Stimulated activated CD4-positive, alpha-beta T cell treated with anti-CD3 and anti-CD28 coated beads, Interleukin-1b, Interleukin-23, amount 100 ng/mL, for 4 hours (primary cell): ENCODE measurements around the gene PPARA.

Experiments used
- DNase-seq, 2 donors: peaks; one replicate each; pipeline ENCODE4 v3.0.0-alpha.2; 2020; ENCODE audit warnings: low read depth in 2 of 2

The PPARA gene

GRCh38 chr22:46272762-46273431 lies 122.6 kb downstream of the PPARA start:
- no peak for DNase-seq

GRCh38 chr22:46273432-46274148 lies 123.3 kb downstream of the PPARA start:
- DNase-seq: no peak

GRCh38 chr22:46274381-46274780 lies 124.1 kb downstream of the PPARA start:
- DNase-seq: no peak

- no peak for DNase-seq
Measured at GRCh38 chr22:46275455-46276122, 125.3 kb downstream of the PPARA start.

GRCh38 chr22:46276563-46276962 lies 126.2 kb downstream of the PPARA start:
- no peak for DNase-seq

GRCh38 chr22:46278656-46279645 lies 128.6 kb downstream of the PPARA start:
- no peak for DNase-seq

GRCh38 chr22:46280063-46280817 lies 129.9 kb downstream of the PPARA start:
- DNase-seq: no peak

GRCh38 chr22:46280999-46281623 lies 130.8 kb downstream of the PPARA start:
- DNase-seq: no peak

GRCh38 chr22:46281866-46282678 lies 131.7 kb downstream of the PPARA start:
- DNase-seq: no peak

GRCh38 chr22:46286006-46286405 lies 135.7 kb downstream of the PPARA start:
- no peak for DNase-seq

GRCh38 chr22:46286941-46287872 lies 136.9 kb downstream of the PPARA start:
- DNase-seq: no peak

- no peak for DNase-seq
Measured at GRCh38 chr22:46287873-46288751, 137.8 kb downstream of the PPARA start.

- DNase-seq: no peak
Measured at GRCh38 chr22:46288846-46289243, 138.5 kb downstream of the PPARA start.

GRCh38 chr22:46289244-46289891 lies 139.0 kb downstream of the PPARA start:
- no peak for DNase-seq

- no peak for DNase-seq
Measured at GRCh38 chr22:46290121-46290842, 140.0 kb downstream of the PPARA start.
